SK-N-SH treated with all-trans-retinoic acid at 6 μM for 48 hours (cell line): ENCODE data around the gene PRPS2.

Source experiments
- ATAC-seq: fragments of 200-7000 bp; cut with Tn5 transposase; 3 replicates; pipeline ENCODE4 v1.9.1; 2020; ENCODE audit warnings: mild to moderate bottlenecking, moderate library complexity
- ARNTL ChIP-seq: fragments of 450-650 bp; formaldehyde crosslinking; IDR thresholded peaks from 2 replicates; pipeline ENCODE4 v1.5.0; 2020; ENCODE audit warnings: low read depth, mild to moderate bottlenecking, moderate library complexity, borderline replicate concordance
- BACH2 ChIP-seq: fragments of 250-450 bp; sonication (Bioruptor Pico); IDR thresholded peaks from 2 replicates; pipeline ENCODE4 v1.9.0; 2021; ENCODE audit warnings: mild to moderate bottlenecking, borderline replicate concordance
- CSDC2 ChIP-seq: fragments of 250-450 bp; sonication (Bioruptor Pico); IDR thresholded peaks from 2 replicates; pipeline ENCODE4 v1.5.0; 2020; ENCODE audit warnings: mild to moderate bottlenecking, moderate library complexity
- ESRRG ChIP-seq: fragments of 250-450 bp; sonication (Bioruptor Pico); IDR thresholded peaks from 2 replicates; pipeline ENCODE4 v1.6.1; 2021; ENCODE audit warnings: mild to moderate bottlenecking
- GLIS3 ChIP-seq: fragments of 250-450 bp; sonication (Bioruptor Pico); IDR thresholded peaks from 2 replicates; pipeline ENCODE4 v1.5.0; 2020; ENCODE audit warnings: mild to moderate bottlenecking, moderate library complexity
- ISL1 ChIP-seq: fragments of 250-450 bp; sonication (Bioruptor Pico); IDR thresholded peaks from 2 replicates; pipeline ENCODE4 v2.1.2; 2022; ENCODE audit warnings: mild to moderate bottlenecking, moderate library complexity
- OSR1 ChIP-seq: fragments of 250-450 bp; sonication (Bioruptor Pico); IDR thresholded peaks from 2 replicates; pipeline ENCODE4 v1.8.0; 2022; ENCODE audit warnings: moderate library complexity, mild to moderate bottlenecking, inconsistent platforms
- PPARA ChIP-seq: fragments of 250-450 bp; sonication (Bioruptor Pico); IDR thresholded peaks from 2 replicates; pipeline ENCODE4 v1.5.0; 2020; ENCODE audit warnings: mild to moderate bottlenecking, borderline replicate concordance
- RARB ChIP-seq: fragments of 250-450 bp; sonication (Bioruptor Pico); IDR thresholded peaks from 2 replicates; pipeline ENCODE4 v1.8.0; 2021; ENCODE audit warnings: mild to moderate bottlenecking, moderate library complexity
- SNAI2 ChIP-seq: fragments of 250-450 bp; sonication (Bioruptor Pico); IDR thresholded peaks from 2 replicates; pipeline ENCODE4 v1.5.0; 2020; ENCODE audit warnings: mild to moderate bottlenecking, moderate library complexity
- TOX ChIP-seq: fragments of 250-450 bp; sonication (Bioruptor Pico); IDR thresholded peaks from 2 replicates; pipeline ENCODE4 v1.8.0; 2021; ENCODE audit warnings: mild to moderate bottlenecking, moderate library complexity, borderline replicate concordance
- ZC3H10 ChIP-seq: fragments of 250-450 bp; sonication (Bioruptor Pico); IDR thresholded peaks from 2 replicates; pipeline ENCODE4 v1.5.1; 2021; ENCODE audit warnings: mild to moderate bottlenecking, moderate library complexity
- ZFP3 ChIP-seq: fragments of 250-450 bp; sonication (Bioruptor Pico); IDR thresholded peaks from 2 replicates; pipeline ENCODE4 v1.5.0; 2020; ENCODE audit warnings: mild to moderate bottlenecking, moderate library complexity
- ZFP30 ChIP-seq: fragments of 450-650 bp; formaldehyde crosslinking; IDR thresholded peaks from 2 replicates; pipeline ENCODE4 v1.5.0; 2022; ENCODE audit warnings: mild to moderate bottlenecking, moderate library complexity
- ZNF70 ChIP-seq: fragments of 450-650 bp; formaldehyde crosslinking; IDR thresholded peaks from 2 replicates; pipeline ENCODE4 v1.5.0; 2020; ENCODE audit warnings: mild to moderate bottlenecking, moderate library complexity
- ZNF8 ChIP-seq: fragments of 450-650 bp; formaldehyde crosslinking; IDR thresholded peaks from 2 replicates; pipeline ENCODE4 v1.5.0; 2020; ENCODE audit warnings: mild to moderate bottlenecking, moderate library complexity
- TF ChIP-seq, protein P1 (sequence below): fragments of 250-450 bp; sonication (Bioruptor Pico); IDR thresholded peaks from 2 replicates; pipeline ENCODE4 v1.5.1; 2020; ENCODE audit warnings: low read depth, mild to moderate bottlenecking, moderate library complexity
- TF ChIP-seq, protein P2 (sequence below): fragments of 250-450 bp; sonication (Bioruptor Pico); IDR thresholded peaks from 2 replicates; pipeline ENCODE4 v1.8.0; 2021; ENCODE audit warnings: low read depth, mild to moderate bottlenecking, moderate library complexity, borderline replicate concordance
- TF ChIP-seq, protein P3 (sequence below): fragments of 250-450 bp; sonication (Bioruptor Pico); IDR thresholded peaks from 2 replicates; pipeline ENCODE4 v1.5.0; 2020; ENCODE audit warnings: mild to moderate bottlenecking, moderate library complexity

Gene PRPS2

DNA sequence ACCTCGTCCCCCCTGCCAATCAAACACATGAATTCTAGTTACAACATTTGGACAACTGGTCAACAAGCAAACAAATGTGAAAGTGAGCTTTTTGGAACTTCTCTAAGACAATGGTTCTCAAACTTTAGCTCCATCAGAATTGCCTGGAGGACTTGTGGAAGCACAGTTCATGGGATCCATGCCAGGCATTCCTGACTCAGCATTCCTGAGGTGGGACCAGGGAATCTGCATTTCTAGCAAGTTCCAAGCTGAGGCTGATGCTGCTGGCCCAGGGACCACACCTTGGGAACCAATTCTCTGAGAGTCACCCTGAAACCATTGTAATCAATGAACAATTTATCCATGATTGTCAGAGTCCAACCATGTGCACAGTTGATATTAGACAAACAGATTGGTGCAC is 43.8 kb upstream of the PRPS2 start (continued):
- TF ChIP-seq, protein P1, sequence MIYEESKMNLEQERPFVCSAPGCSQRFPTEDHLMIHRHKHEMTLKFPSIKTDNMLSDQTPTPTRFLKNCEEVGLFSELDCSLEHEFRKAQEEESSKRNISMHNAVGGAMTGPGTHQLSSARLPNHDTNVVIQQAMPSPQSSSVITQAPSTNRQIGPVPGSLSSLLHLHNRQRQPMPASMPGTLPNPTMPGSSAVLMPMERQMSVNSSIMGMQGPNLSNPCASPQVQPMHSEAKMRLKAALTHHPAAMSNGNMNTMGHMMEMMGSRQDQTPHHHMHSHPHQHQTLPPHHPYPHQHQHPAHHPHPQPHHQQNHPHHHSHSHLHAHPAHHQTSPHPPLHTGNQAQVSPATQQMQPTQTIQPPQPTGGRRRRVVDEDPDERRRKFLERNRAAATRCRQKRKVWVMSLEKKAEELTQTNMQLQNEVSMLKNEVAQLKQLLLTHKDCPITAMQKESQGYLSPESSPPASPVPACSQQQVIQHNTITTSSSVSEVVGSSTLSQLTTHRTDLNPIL (CRISPR knock-in tag) = no peak
- TF ChIP-seq PPARA (CRISPR knock-in tag) (no peak), GLIS3 (CRISPR knock-in tag) (no peak), CSDC2 (CRISPR knock-in tag) (no peak), ZFP30 (CRISPR knock-in tag) (no peak)

DNA sequence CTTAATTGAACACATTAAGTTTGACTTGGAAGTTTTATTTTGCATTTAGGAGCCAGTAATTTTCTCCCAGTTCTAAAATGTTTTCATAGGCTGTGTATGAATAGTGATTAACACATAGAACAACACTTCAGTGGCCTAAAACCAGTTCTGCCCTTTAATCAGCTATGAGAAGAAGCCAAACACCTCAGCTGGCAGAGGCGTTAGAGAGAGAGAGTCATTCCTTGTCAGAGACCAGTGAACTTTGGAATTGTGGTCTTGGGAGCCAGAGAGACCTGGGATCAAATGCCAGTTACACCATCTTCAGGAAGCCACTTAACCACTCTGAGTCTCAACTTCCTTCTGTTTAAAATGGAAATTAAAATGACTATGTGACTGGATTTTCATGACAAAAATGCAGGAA is 39.3 kb upstream of the PRPS2 start:
- TF ChIP-seq SNAI2 (CRISPR knock-in tag) = no peak
- no peak for ATAC-seq

DNA sequence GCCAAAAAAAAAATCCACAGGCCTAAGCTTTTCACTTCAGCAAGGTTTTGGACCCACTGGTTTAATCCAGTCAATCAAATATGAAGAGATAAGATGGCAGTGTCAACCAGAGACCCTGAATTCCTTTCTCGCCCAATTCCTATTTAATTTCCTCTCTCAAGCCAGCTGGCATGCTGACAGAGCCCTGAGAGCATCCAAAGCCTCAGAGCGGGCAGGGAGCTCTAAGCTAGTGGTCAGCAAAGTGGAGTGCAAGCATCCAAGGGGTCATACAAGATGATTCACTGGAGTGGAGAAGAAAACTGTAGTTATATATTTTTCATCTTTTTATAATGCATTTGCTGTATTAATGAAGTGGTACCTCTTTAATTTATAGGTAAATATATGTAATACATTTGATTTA is 37.8 kb upstream of the PRPS2 start:
- no peak for ATAC-seq
- no peak for TF ChIP-seq ZNF8 (CRISPR knock-in tag)

DNA sequence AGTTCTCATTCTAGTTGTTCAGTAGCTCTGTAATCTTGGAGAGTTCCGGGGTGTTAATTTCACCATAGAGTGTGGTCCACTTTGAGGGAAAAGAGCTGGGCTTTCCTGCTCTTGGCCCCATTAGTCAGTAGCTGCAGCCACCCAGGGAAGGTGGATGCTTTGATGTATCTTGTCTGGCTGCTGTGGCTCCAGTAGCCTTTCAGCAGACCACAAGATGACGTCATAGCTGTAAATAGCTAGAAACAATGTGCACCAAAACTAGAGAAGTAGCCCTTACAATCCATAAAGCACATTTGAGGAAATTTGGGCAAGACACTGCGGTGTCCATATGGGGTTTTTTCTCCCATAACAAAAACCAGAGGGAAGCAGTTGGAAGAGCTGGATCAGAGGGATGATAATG is 32.9 kb upstream of the PRPS2 start:
- no peak for ATAC-seq
- TF ChIP-seq, protein P1 (CRISPR knock-in tag) = no peak
- TF ChIP-seq ARNTL (CRISPR knock-in tag) (no peak), GLIS3 (CRISPR knock-in tag) (no peak)

DNA sequence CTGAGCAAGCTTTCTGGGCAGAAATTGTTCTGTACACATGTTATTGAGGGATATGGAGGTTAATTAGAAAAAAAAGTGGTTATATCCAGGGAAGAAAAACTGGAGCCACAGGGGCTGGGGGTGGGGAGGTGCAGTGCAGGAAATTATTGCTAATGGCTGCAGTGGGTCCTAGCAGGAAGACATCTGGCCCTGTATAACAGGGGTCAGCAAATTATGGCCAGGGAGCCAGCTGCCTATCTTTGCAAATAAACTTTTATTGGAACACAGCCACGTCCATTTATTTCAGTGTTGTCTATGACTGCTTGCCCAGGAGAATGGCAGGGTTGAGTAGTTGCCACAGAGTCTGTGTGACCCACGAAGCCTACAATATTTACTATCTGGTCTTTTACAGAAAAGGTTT is 23.4 kb upstream of the PRPS2 start:
- no peak for ATAC-seq
- TF ChIP-seq OSR1 (CRISPR knock-in tag) (no peak), RARB (CRISPR knock-in tag) (no peak), ESRRG (no peak), ISL1 (CRISPR knock-in tag) (no peak), ARNTL (CRISPR knock-in tag) (no peak), BACH2 (no peak), ZFP30 (CRISPR knock-in tag) (no peak), ZNF70 (CRISPR knock-in tag) (no peak), GLIS3 (CRISPR knock-in tag) (no peak), ZC3H10 (CRISPR knock-in tag) (no peak), SNAI2 (CRISPR knock-in tag) (no peak), CSDC2 (CRISPR knock-in tag) (no peak), ZNF8 (CRISPR knock-in tag) (no peak)
- TF ChIP-seq, protein P2, sequence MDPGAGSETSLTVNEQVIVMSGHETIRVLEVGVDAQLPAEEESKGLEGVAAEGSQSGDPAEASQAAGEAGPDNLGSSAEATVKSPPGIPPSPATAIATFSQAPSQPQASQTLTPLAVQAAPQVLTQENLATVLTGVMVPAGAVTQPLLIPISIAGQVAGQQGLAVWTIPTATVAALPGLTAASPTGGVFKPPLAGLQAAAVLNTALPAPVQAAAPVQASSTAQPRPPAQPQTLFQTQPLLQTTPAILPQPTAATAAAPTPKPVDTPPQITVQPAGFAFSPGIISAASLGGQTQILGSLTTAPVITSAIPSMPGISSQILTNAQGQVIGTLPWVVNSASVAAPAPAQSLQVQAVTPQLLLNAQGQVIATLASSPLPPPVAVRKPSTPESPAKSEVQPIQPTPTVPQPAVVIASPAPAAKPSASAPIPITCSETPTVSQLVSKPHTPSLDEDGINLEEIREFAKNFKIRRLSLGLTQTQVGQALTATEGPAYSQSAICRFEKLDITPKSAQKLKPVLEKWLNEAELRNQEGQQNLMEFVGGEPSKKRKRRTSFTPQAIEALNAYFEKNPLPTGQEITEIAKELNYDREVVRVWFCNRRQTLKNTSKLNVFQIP (CRISPR knock-in tag) = no peak
- TF ChIP-seq, protein P3, sequence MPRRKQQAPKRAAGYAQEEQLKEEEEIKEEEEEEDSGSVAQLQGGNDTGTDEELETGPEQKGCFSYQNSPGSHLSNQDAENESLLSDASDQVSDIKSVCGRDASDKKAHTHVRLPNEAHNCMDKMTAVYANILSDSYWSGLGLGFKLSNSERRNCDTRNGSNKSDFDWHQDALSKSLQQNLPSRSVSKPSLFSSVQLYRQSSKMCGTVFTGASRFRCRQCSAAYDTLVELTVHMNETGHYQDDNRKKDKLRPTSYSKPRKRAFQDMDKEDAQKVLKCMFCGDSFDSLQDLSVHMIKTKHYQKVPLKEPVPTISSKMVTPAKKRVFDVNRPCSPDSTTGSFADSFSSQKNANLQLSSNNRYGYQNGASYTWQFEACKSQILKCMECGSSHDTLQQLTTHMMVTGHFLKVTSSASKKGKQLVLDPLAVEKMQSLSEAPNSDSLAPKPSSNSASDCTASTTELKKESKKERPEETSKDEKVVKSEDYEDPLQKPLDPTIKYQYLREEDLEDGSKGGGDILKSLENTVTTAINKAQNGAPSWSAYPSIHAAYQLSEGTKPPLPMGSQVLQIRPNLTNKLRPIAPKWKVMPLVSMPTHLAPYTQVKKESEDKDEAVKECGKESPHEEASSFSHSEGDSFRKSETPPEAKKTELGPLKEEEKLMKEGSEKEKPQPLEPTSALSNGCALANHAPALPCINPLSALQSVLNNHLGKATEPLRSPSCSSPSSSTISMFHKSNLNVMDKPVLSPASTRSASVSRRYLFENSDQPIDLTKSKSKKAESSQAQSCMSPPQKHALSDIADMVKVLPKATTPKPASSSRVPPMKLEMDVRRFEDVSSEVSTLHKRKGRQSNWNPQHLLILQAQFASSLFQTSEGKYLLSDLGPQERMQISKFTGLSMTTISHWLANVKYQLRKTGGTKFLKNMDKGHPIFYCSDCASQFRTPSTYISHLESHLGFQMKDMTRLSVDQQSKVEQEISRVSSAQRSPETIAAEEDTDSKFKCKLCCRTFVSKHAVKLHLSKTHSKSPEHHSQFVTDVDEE (CRISPR knock-in tag) = no peak

DNA sequence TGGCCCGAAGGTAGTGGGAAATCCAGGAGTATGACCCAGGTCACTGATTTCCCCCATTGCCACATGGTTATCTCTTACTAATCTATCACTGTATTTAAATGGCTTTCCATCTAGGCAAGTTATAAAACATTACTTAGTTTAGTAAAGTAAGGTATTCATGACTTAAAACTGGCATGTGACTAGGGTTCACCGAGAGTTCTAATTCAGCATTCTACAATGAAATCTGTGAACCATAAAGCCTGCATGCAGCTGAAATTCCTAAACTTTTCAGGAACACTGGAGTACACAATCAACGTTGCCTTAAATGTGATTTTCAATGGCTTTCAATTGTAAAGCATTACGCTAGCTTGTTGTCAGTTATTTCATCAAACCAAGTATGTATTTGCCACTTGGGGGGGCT is 22.7 kb upstream of the PRPS2 start:
- ATAC-seq = no peak
- no peak for TF ChIP-seq ZFP3 (CRISPR knock-in tag)
- no peak for TF ChIP-seq ZFP30 (CRISPR knock-in tag)
- no peak for TF ChIP-seq GLIS3 (CRISPR knock-in tag)
- no peak for TF ChIP-seq TOX (CRISPR knock-in tag)
- TF ChIP-seq RARB (CRISPR knock-in tag) = no peak
- no peak for TF ChIP-seq OSR1 (CRISPR knock-in tag)
- TF ChIP-seq, protein P3 (CRISPR knock-in tag) = no peak
